HG03108 (cell line): Measurements from ENCODE around the gene RHD.
"Not testable (repeated sequence)": the region's sequence is repeated elsewhere in the genome, so short reads cannot be mapped to it uniquely, and the experiment has no call there.

ENCODE experiments used
- ATAC-seq: cut with Tn5 transposase; IDR thresholded peaks from one replicate; pipeline ENCODE4 v1.9.1; 2021; ENCODE audit warnings: moderate library complexity; ENCODE audit not compliant: unreplicated experiment

The RHD gene

DNA sequence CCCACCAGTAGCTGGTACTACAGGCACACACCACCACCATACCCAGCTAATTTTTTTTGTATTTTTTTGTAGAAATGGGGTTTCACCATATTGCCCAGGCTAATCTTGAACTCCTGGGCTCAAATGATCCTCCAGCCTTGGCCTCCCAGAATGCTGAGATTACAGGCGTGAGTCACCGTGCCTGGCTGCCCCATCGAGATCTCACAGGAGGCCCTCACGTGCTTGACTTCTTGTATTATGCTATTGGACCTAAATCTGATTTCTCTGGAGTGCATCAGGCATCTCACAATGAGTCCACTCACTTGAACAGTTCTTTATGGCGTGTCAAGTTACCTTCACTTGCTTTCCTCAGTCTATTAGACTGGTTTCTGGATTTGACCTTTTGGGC lies 15.7 kb upstream of the RHD start:
- no peak for ATAC-seq

DNA sequence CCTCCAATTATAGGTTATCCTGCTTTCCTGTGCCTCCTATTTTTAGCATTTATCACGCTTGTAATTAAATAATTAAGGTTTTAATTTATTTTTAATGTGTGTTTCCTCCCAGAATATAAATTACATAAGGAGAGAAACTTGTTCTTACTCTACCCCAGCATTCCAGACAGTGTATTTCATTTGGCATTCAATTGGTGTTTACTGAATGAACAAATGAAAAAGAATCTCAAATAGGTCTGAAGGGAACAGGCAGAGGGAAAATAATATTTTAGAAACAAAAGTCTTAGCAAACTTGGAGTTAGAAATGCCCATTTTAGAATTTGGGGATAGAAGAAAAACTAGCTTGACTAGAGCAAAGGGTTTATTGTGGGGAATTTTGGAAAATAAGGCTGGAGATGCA lies 15.1 kb upstream of the RHD start:
- ATAC-seq = no peak

DNA sequence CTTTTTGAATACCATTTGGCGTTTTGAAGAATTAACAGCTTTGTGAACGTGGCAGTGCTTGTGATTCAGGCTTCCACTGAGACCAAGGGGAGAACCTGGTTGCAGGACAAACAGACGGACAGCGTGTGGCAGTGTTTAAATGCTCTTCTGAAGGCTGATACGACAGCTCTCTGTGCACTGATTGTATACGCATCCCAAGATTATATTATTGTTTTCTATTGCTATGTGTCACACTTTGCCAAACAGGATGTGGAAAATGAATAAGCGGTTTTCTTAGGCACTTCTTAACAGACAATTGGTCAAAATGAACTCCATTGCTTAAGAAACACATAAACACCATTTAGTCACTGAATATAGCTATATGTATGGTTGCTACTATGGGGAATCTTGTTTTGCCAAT lies 12.5 kb upstream of the RHD start:
- not testable (repeated sequence) for ATAC-seq

GRCh38 chr1:25260336-25260735 lies 12.0 kb upstream of the RHD start:
- ATAC-seq = not testable (repeated sequence)

GRCh38 chr1:25266554-25267287 lies 5.6 kb upstream of the RHD start:
- ATAC-seq = not testable (repeated sequence)

DNA sequence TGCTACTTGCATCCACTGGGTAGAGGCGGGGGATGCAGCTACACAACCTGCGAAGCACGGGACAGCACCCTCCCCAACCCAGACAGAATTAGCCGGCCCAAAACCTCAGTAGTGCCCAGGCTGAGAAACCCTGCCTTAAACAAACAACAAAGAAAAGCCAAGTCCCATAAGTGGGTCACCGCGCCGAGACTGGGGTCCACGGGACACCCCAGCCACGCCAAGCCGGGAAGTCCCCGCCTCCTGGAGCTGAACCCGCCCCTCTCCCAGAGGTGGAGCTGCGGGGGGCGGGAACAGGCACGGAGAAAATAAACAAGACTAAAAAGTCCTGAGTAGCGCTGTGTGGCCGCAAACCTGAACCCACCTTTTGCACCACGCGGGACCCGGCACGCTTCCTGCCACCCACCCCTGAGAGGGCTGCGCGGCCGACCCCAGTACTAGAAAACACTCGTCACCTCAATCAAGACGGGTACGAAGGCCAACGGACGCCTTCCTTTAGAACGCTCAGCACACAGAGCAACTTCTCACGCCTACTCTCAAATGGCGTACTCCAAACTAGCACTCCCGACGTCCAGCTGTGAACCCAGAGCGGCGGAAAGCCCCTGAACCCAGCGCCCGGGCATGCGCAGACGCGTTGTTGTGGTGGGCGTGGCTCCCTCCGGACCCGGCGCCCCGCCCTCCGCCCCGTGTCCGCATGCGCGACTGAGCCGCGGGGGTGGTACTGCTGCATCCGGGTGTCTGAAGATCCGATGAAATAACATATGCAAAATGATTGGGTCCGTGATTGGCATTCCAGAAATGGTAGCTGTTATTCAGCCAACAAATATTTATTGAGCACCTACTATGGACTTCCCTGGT lies 4.8 kb upstream of the RHD start:
- peak; percentile 66 for ATAC-seq

DNA sequence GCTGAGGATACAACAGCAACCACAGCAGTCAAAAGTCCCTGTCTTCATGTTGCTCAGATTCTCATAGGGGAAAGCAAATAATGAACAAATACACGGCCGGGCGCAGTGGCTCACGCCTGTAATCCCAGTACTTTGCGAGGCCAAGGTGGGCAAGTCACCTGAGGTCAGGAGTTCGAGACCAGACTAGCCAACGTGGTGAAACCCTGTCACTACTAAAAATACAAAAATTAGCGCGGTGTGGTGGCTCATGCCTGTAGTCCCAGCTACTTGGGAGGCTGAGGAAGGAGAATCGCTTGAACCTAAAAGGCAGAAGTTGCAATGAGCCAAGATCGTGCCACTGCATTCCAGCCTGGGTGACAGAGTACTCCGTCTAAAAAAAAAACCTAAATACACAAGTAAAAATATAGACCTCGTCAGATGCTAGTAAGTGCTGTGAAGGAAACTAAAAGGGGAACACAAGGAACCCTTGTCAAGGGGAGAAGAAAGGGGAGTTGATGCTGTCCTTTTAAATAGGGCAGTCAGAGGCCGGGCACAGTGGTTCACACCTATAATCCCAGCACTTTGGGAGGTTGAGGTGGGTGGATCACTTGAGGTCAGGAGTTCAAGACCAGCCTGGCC lies 4.1 kb upstream of the RHD start:
- ATAC-seq = not testable (repeated sequence)

GRCh38 chr1:25275648-25276047 lies 3.3 kb downstream of the RHD start:
- not testable (repeated sequence) for ATAC-seq

DNA sequence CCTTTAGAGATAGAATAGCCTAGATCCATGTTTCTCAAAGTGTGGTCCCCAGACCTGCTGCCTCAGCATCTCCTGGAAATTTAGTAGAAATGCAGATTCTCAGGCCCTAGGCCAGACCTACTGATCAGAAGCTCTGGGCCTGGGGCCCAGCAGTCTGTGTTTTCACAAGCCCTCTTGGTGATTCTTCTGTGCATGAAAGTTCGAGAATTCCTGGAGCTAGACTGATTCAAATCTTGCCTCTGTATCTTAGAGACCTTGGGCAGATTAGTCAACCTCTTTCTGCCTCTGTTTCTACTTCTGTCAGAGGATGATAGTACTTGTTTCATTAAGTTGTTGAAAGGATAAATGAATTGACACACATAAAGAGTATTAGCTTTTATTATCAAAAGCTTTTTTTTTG lies 5.0 kb downstream of the RHD start:
- not testable (repeated sequence) for ATAC-seq

DNA sequence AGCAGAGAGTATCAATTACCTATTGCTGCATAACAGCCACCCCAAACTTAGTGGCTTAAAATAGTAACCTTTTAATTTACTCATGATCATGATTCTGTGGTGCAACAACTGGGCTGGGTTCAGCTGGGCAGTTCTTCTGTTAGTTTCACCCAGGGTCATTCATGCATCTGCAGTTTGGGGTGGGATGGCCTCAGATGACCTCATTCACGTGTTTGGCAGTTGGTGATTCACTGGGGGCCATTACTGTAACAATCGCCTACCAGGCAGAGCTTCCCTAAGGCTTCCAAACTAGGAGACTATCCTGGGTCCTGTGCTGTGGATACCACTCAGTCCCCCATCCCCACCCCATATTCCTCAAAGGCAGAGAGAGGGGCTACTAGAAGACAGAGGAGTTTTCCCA lies 6.0 kb downstream of the RHD start:
- ATAC-seq = not testable (repeated sequence)

- ATAC-seq = not testable (repeated sequence)
These were observed 6.5 kb downstream of the RHD start for GRCh38 chr1:25278790-25279189.

DNA sequence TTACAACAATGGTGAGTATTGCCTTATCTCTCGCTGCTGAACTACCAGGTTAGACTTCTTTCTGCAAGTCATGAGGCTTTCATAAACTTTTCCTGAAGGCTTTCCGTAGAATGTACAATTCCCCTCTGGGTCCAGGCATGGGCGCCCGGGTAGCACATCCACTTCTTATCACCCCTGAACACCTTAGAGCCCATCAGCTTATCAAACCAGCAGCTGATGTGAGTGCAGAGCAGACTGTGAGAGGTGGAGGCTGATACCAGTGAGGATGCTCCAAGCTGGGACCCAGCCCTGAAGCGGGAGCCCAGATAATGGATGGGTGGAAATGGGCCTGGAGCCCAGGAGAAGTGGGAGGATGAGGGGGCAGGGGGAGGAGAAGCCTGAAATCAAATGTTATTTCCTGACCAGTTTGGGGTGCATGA lies 7.4 kb downstream of the RHD start:
- not testable (repeated sequence) for ATAC-seq

DNA sequence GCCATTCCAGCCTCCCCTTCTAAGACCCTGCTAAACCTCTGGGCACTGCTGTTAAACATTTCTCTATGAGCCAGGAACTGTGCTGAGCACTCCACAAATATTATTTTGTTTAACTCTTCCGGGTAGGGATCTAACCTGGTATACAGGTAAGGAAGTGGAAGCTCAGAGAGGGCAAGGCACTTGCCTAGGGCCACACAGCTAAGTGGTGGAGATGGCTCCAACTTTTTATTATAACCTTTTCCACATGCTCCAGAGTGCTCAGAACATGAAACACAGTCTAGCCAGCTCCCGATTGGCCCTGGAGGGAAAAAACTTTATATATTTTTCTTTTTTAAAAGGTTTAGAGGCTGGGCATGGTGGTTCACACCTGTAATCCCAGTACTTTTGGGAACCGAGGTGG lies 13.6 kb downstream of the RHD start:
- not testable (repeated sequence) for ATAC-seq

DNA sequence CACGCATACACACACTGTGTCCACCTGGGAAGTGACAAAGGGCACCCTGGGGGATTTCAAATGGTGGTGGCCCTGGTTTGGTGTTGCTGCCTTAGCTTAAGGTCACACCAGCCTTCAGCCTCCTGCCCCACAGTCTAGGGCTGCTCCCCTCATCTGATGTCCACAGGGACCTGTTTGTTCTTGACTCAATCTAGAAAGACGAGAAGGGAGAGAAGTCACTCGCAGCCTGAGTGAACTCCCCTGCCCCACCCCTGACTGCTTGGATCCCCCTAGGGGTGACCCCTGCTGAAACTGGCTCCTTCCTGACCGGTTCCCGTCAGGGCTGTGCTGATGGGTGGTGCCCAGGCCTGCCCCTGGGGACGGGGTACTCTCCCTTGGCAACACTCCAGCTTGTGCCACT lies 14.9 kb downstream of the RHD start:
- not testable (repeated sequence) for ATAC-seq

- not testable (repeated sequence) for ATAC-seq
These were observed 16.3 kb downstream of the RHD start for GRCh38 chr1:25288573-25289101.

DNA sequence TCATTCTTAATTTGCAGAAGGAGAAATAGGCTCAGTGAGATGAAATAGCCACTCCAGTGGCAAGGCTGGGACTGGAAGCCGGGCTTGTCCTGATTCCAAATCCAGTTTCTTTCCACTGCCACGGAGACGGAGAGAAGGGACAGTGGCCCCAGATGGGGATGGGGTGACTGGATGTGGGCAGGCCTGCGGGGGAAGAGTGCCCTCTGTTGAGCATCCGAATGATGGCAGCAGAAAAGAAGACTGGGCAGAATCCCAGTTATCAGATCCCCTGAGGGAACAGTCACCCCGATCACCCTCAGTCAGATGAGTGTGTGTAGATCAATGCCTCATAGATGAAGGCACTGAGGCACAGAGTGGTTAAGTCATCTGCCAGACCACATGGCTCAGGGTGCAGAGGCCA lies 17.7 kb downstream of the RHD start:
- ATAC-seq = not testable (repeated sequence)

GRCh38 chr1:25293426-25293825 lies 21.1 kb downstream of the RHD start:
- not testable (repeated sequence) for ATAC-seq

DNA sequence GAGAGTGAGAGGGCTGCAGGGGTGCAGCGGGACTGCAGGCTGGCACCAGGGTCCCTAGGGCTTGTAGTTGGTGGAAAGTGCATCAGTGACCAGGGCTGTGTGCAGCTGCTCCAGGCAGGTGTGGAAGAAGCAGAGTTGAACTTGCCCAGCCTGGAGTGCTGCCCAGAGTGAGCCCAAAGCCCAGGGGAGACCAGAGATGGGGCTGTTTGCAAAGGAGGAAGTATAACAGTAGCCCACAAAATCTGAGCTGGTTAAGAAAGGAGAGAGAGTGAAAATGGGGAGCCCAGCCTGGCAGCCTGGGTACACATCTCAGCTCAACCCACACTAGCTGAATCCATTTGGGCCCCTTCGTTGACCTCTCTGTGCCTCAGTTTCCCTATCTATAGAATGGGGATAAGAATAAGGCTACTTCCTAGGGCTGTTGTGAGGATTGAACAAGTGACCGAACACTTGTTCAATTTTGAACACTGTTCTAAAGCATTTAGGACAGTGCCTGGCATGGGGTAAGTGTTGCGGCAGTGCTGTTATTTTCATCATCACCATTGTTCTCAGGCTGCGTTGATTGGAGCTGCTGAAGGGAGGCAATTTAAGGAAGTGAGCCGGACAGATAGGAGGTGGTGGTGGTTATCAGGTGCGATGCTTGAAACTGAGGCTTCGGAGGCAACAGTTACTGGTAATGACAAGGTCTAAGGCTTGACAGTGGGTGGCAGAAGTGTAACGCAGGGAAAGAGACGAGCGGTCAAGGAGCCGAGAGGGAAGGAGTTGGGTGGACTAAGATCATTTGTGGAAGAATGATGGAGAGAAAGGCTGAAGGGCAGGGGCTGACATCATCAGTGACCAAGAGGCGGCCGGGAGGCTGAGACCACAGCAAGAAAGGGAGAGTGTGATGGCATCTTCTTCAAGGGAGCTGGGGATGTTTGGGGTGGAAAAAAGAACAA lies 22.8 kb downstream of the RHD start:
- not testable (repeated sequence) for ATAC-seq

- not testable (repeated sequence) for ATAC-seq
These were observed 24.2 kb downstream of the RHD start for GRCh38 chr1:25296501-25296900.

DNA sequence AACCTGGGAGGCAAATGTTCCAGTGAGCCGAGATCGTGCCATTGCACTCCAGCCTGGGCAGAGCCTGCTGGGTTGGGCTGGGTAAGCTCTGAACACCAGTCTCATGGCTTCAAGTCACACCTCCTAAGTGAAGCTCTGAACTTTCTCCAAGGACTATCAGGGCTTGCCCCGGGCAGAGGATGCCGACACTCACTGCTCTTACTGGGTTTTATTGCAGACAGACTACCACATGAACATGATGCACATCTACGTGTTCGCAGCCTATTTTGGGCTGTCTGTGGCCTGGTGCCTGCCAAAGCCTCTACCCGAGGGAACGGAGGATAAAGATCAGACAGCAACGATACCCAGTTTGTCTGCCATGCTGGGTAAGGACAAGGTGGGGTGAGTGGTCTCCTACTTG lies 28.4 kb downstream of the RHD start:
- not testable (repeated sequence) for ATAC-seq
